AG09309 (cell line): Measurements from ENCODE around the gene DRD4.

Source experiments
- DNase-seq: peaks from one replicate; pipeline ENCODE4 v3.0.0-alpha.2; 2010; ENCODE audit warnings: low read depth
- H3K4me3 ChIP-seq: 2 replicates; pipeline ENCODE4 v1.5.1; 2011; ENCODE audit warnings: mild to moderate bottlenecking, low read depth, low read length, moderate library complexity; ENCODE audit not compliant: control insufficient read depth
- CTCF ChIP-seq: IDR thresholded peaks from 2 replicates; pipeline ENCODE4 v1.5.1; 2011; ENCODE audit warnings: mild to moderate bottlenecking, low read depth, low read length, inconsistent platforms; ENCODE audit not compliant: insufficient read depth, control insufficient read depth; ENCODE audit errors: missing control alignments

Gene DRD4

GRCh38 chr11:636511-637332 lies at the start of gene DRD4:
Gene DRD4, plus strand, starts transcription at chr11:637269. Its CDS starts 36 bp downstream, at chr11:637305.
- DNase-seq, result no peak
- no peak for TF ChIP-seq CTCF
- H3K4me3 ChIP-seq, result peak within 1 kb of the TSS; percentile 12; the same call in 1 of the 2 replicates

GRCh38 chr11:587546-587945 lies 49.5 kb upstream of the DRD4 start:
- no peak for DNase-seq
- TF ChIP-seq CTCF, result no peak
- no peak overlapping the region for H3K4me3 ChIP-seq

GRCh38 chr11:587978-588380 lies 49.1 kb upstream of the DRD4 start:
- no peak for DNase-seq
- no peak overlapping the region for H3K4me3 ChIP-seq
- TF ChIP-seq CTCF, result no peak

- TF ChIP-seq CTCF, result no peak
- DNase-seq, result no peak
- no peak overlapping the region for H3K4me3 ChIP-seq
Measured at GRCh38 chr11:589798-590197, 47.3 kb upstream of the DRD4 start.

GRCh38 chr11:590997-591396 lies 46.1 kb upstream of the DRD4 start:
- no peak overlapping the region for H3K4me3 ChIP-seq
- no peak for TF ChIP-seq CTCF
- no peak for DNase-seq

- no peak for DNase-seq
- TF ChIP-seq CTCF, result no peak
- no peak overlapping the region for H3K4me3 ChIP-seq
Measured at GRCh38 chr11:592501-592900, 44.6 kb upstream of the DRD4 start.
